Tibial nerve (tissue), 4 donors: ENCODE measurements around the gene TMEM266. TPM values are rescaled to one million over a fixed set of nuclear protein-coding genes. Genes with fewer than 3 reads are reported as not detected.

ENCODE experiments used
- DNase-seq, 2 donors: peaks; one replicate each; pipeline ENCODE4 v3.0.0-alpha.2; 2019; ENCODE audit warnings: low spot score in 2 of 2
- H3K27ac ChIP-seq, 4 donors: fragments of 200-600 bp; sonication (generic) in 3 of 4; one replicate each; pipeline ENCODE4 v1.5.1; 2017 to 2019; ENCODE audit warnings: mild to moderate bottlenecking in 1 of 4
- H3K27me3 ChIP-seq, 2 donors: fragments of 200-600 bp; sonication (generic) in 1 of 2; one replicate each; pipeline versions ENCODE4 v1.5.1 to v1.6.0; 2017 to 2019
- H3K36me3 ChIP-seq, 3 donors: fragments of 200-600 bp; sonication (generic); one replicate each; pipeline ENCODE4 v1.5.1; 2018 to 2019
- H3K4me1 ChIP-seq, 4 donors: fragments of 200-600 bp; sonication (generic) in 3 of 4; one replicate each; pipeline ENCODE4 v1.5.1; 2017 to 2019
- H3K4me3 ChIP-seq, 4 donors: fragments of 200-600 bp; sonication (generic) in 3 of 4; one replicate each; pipeline ENCODE4 v1.5.1; 2017 to 2019; ENCODE audit warnings: mild to moderate bottlenecking in 1 of 4, moderate library complexity in 1 of 4
- H3K9me3 ChIP-seq, 4 donors: fragments of 200-600 bp; sonication (generic) in 3 of 4; one replicate each; pipeline ENCODE4 v1.5.1; 2017 to 2019
- EP300 ChIP-seq, 2 donors: sonication (generic); formaldehyde crosslinking; IDR thresholded peaks; one replicate each; pipeline ENCODE4 v1.6.1; 2017; ENCODE audit warnings: antibody characterized with exemption in 2 of 2, mild to moderate bottlenecking in 1 of 2
- POLR2A ChIP-seq, 2 donors: fragments of 450-650 bp; IDR thresholded peaks; one replicate each; pipeline ENCODE4 v1.6.1; 2017; ENCODE audit warnings: antibody characterized with exemption in 2 of 2, mild to moderate bottlenecking in 2 of 2, moderate library complexity in 2 of 2
- WGBS, 2 donors: methylation state at CpG; one replicate each; pipeline ENCODE4 v1.1.5; 2018; 5-methylcytosine and 5-hydroxymethylcytosine counted together
- total RNA-seq, 4 donors: library from RNA; depleted of rRNA; stranded (reverse); fragments of >200 nt; gene quantifications; one replicate each; pipeline ENCODE4 v1.1.0, GENCODE V29; 2016
- TF ChIP-seq, protein P1 (sequence below), 5 experiments: fragments of 200-600 bp in 3 of 5; fragments of 450-650 bp in 2 of 5; sonication (generic) in 3 of 5; IDR thresholded peaks; one replicate each; pipeline ENCODE4 v1.5.1; 2016 to 2019; ENCODE audit warnings: antibody characterized with exemption in 5 of 5, mild to moderate bottlenecking in 3 of 5, moderate library complexity in 2 of 5

Gene TMEM266
- total RNA-seq, 4 donors from 2014 or later: 0.30 to 0.42 TPM; not detected in 2

DNA sequence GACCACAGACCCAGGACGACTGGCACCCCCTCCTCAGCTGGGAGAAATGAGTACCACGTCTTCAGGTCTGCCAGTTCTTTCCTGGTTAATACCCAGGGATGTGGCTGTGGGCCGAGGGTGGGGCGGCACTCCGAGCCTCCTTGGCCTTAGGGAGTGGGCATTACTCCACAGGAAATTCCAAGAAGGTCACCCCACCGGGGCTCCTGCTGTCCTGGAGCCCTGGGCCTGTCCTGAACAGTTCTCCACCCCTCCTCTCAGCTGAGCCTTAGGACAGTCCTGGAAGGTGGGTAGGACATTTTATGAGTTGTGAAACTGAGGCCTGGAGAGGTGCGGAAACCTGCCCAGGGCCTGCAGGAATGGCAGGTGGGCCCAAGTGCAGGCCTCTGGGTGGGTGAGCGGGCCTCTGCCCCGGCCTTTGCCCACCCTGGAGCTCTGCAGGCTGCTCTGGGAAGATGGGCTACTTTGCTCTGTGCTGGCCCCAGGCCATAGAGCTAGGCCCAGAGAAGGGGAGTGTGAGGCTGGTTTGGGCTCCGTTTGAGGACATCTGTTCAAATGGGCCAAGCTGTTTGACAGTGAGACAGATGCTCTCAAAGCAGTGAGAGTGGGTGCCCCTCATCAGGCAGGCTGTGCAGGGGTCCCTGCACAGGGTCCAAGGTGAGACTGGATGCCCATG is 103.1 kb downstream of the TMEM266 start:
- Histone ChIP-seq H3K27ac (peak overlapping the region in 1 of 4 donors; percentile 59), H3K27me3 (peaks cover 0 to 5% of the 10 kb centered on the region in 2 donors), H3K36me3 (no peaks in the 10 kb centered on the region), H3K9me3 (no peaks in the 10 kb centered on the region), H3K4me3 (no peak overlapping the region), H3K4me1 (peaks cover 0 to 25% (median 6%) of the 10 kb centered on the region in 4 donors)
- TF ChIP-seq EP300 (IDR thresholded peaks at IDR 0.05) (no peak), POLR2A (IDR thresholded peaks at IDR 0.05) (no peak)
- TF ChIP-seq, protein P1, sequence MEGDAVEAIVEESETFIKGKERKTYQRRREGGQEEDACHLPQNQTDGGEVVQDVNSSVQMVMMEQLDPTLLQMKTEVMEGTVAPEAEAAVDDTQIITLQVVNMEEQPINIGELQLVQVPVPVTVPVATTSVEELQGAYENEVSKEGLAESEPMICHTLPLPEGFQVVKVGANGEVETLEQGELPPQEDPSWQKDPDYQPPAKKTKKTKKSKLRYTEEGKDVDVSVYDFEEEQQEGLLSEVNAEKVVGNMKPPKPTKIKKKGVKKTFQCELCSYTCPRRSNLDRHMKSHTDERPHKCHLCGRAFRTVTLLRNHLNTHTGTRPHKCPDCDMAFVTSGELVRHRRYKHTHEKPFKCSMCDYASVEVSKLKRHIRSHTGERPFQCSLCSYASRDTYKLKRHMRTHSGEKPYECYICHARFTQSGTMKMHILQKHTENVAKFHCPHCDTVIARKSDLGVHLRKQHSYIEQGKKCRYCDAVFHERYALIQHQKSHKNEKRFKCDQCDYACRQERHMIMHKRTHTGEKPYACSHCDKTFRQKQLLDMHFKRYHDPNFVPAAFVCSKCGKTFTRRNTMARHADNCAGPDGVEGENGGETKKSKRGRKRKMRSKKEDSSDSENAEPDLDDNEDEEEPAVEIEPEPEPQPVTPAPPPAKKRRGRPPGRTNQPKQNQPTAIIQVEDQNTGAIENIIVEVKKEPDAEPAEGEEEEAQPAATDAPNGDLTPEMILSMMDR (IDR thresholded peaks at IDR 0.05): no peak
- WGBS, 2 donors: 77 to 79% methylated on average over 9 to 10 of the region's 10 CpGs
- no peak for DNase-seq

GRCh38 chr15:76163457-76164295 is 103.9 kb downstream of the TMEM266 start:
- Histone ChIP-seq H3K4me3 (no peak overlapping the region), H3K9me3 (no peaks in the 10 kb centered on the region), H3K4me1 (peaks cover 0 to 25% (median 6%) of the 10 kb centered on the region in 4 donors), H3K27me3 (peaks cover 0 to 5% of the 10 kb centered on the region in 2 donors), H3K27ac (peak overlapping the region in 1 of 4 donors; percentile 59), H3K36me3 (no peaks in the 10 kb centered on the region)
- peak; percentile 24 to 49 for DNase-seq
- WGBS, 2 donors: 63 to 70% methylated on average over 21 of the region's 21 CpGs
- TF ChIP-seq, protein P1 (IDR thresholded peaks at IDR 0.05): no peak
- TF ChIP-seq EP300 (IDR thresholded peaks at IDR 0.05): peak in 1 of 2 donors; percentile 8

- WGBS, 2 donors: 64 to 90% methylated on average over 1 to 6 of the region's 8 CpGs
- no peaks in the 10 kb centered on the region for H3K36me3 ChIP-seq
- H3K4me1 ChIP-seq: peaks cover 0 to 30% (median 6%) of the 10 kb centered on the region in 4 donors
- DNase-seq: no peak
- no peak overlapping the region for H3K4me3 ChIP-seq
- H3K27ac ChIP-seq: no peak overlapping the region
- peaks cover 0 to 5% of the 10 kb centered on the region in 2 donors for H3K27me3 ChIP-seq
- TF ChIP-seq POLR2A (IDR thresholded peaks at IDR 0.05) (no peak), EP300 (IDR thresholded peaks at IDR 0.05) (no peak)
- TF ChIP-seq, protein P1 (IDR thresholded peaks at IDR 0.05): no peak
- no peaks in the 10 kb centered on the region for H3K9me3 ChIP-seq
These were observed 104.8 kb downstream of the TMEM266 start for GRCh38 chr15:76164602-76165001.

- 93 to 94% methylated on average over 15 of the region's 15 CpGs for WGBS, 2 donors
These were observed 106.2 kb downstream of the TMEM266 start for GRCh38 chr15:76165951-76166350.

More at GRCh38 chr15:76165951-76166350, 106.2 kb downstream of the TMEM266 start:
- no peak overlapping the region for H3K4me3 ChIP-seq
- no peak overlapping the region for H3K27ac ChIP-seq
- TF ChIP-seq EP300 (IDR thresholded peaks at IDR 0.05) (no peak), POLR2A (IDR thresholded peaks at IDR 0.05) (no peak)
- TF ChIP-seq, protein P1 (IDR thresholded peaks at IDR 0.05): no peak
- H3K27me3 ChIP-seq: no peaks in the 10 kb centered on the region
- H3K9me3 ChIP-seq: no peaks in the 10 kb centered on the region
- no peak for DNase-seq
- H3K36me3 ChIP-seq: no peaks in the 10 kb centered on the region
- peaks cover 0 to 40% (median 6%) of the 10 kb centered on the region in 4 donors for H3K4me1 ChIP-seq
